Measurements from ENCODE around the gene TSPAN3.

Gene TSPAN3

DNA sequence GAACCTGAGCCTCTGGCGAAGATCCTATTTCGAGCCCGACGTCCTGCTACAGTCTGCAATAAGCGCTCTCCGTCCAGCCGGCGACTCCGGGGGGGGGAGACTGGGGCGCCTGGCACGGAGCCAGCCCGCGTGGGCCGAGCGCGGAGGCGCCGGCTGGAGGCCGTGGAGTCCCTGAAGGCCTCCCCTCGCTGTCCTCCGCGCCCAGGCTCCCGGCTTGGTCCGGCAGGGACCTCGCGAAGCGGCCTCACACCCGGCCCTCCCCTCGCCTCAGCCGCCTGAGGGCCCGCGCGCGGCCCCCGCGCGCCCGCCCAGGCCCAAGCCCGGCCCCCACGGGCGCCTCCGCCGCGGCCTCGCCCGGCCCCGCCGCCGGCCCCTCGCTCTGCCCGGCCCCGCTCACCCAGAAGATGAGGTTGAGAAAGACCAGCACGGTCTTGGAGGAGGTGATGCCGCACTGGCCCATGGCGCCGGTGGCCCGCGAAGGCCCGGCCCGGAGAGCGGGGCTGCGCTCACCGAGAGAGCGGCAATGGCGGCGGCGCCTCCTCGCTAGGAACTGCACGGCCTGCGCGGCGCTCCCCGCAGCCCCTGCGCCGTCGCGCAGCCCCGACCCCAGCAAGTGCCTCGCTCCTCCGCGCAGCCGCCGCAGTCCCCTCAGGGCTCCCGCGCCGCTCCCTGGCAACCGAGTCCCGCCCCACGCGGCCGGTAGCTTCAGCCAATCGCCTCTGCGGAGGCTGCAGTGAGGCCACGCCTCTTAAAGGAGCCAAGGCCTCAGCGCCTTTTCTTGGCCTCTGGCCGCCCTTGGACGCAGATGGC lies at the start of gene TSPAN3:
Gene TSPAN3 (minus strand): TSS at position 615 of the 810 bp plus-strand sequence. CDS start 155 bp downstream, at position 460.
- intact Hi-C loops (cut with DNase I): loop anchor here (10.0 kb wide), 1 partner anchor 126 kb away; no protein-coding TSS in a partner anchor
- DNase-seq: peak; percentile 87 to 98 (median 96)

DNA sequence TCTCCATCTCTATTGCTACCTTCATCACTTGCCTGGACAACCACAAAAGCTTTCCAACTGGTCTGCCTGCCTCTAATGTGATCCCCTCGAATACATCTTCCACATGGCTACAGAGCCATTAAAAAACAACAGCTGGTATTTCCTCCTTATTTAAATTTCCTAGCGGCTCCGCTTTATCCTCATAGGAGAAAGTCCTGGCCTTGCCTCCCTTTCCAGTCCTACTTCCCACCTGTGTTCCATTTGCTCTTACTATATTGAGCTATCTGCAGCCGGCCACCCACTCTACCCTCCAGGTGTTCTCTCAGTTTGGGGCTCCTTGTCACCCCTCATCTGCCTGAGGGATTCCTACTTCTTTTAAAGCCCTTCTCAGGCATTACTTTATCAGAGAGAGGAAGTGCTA lies 49.7 kb upstream of the TSPAN3 start:
- DNase-seq: peak in 3 of 42 donors; percentile 24 to 44 (median 28)

DNA sequence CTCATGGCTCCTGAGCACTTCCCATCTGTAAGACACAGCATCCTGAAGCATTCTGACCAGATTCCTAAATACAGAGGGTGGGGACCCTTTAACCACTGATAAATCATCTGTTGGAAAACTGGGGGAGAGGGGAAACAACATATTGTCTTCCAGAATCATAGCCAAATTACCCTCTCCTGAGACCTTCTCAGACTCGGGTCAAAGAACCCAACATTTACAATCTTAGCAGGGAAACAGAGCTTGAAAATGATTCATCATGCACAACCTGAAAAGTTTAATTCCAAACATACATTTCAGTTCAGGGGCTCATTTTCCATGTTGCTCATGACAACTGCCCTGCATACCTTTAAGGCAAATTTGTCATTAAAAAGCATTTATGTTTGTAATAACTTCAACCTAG lies 48.5 kb upstream of the TSPAN3 start:
- intact Hi-C loops (cut with DNase I): loop anchor here (5.0 to 10.0 kb wide), 2 partner anchors 423 to 505 kb away; no protein-coding TSS in a partner anchor
- no peak for DNase-seq

More for the DNA sequence above, 49.7 kb upstream of the TSPAN3 start:
- intact Hi-C loops (cut with DNase I): no loop called here

DNA sequence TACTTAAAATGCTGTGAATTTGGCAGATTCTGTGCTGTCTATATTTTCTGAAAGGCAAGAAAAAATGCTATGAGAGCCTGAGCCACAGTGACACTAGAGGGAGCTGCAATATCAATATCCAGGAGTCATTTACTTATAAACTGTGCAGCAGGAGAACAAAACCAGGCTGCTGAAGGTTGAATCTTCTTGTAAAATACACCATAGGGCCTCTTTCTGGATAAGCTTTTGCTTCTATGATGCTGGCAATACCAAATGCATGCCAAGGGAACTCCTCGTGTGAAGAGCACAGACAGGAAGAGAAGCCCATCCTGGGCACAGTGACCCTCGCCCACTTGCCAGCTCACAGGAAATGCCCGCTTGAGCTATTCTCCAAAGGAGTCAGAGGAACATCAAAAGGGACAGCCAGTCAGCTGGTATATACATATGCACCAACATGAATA lies 48.0 kb upstream of the TSPAN3 start:
- DNase-seq: peak in 29 of 42 donors; percentile 18 to 82 (median 57)
- intact Hi-C loops (cut with DNase I): loop anchor here (5.0 to 10.0 kb wide), 2 partner anchors 423 to 506 kb away; no protein-coding TSS in a partner anchor

DNA sequence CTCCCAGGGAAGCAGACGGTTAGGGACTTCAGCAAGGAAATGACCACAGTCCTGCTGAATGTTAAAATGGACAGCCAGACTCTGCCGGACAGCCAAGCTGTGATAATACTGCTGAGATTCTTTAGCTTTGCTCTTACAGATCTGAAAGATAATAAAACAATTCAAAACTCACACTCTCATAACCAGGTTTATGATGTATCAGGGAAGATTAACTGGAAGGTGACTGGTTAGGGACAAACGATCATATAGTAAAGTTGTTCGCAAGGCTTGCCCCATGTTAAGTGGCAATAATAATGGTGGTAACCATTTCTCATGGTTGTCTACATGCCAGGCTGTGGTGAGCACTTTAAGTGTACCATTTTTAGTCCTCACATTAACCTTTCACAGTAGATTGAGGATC lies 44.3 kb upstream of the TSPAN3 start:
- no peak for DNase-seq
- intact Hi-C loops (cut with DNase I): loop anchor here (5.0 to 10.0 kb wide), 2 partner anchors 427 to 510 kb away; no protein-coding TSS in a partner anchor

DNA sequence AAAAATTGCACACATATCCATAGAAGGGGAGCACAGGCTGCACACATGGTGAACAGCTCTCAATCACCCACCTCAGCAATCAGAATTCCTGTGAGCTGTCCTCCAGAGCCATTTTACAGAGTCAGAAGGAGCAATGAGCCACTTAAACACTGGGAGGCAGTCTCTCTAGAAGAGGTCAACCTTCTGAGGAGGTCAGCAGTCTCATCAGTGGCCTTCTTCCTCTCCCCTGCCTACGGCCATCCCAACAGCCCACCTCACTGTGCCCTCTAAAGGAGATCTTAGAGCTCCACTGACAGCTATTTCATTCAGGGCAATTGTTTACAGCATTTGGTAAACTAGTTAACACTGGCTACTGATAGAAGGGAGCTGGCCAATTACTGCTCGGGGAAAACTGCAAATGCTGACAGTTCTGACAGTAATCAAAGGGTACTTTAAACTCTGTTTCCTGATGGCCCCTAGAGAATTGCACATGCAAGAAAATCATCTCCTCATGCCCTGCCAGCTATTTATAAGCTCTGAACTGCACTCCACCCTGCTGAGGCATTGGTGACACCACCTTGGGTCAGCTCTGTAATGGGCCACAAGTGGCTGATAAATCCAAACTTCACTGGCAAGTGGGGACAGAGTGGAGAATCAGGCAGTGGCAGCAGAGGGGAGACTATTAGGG lies 42.1 kb upstream of the TSPAN3 start:
- no peak for DNase-seq
- intact Hi-C loops (cut with DNase I): loop anchor here (10.0 kb wide), 1 partner anchor 512 kb away; no protein-coding TSS in a partner anchor

DNA sequence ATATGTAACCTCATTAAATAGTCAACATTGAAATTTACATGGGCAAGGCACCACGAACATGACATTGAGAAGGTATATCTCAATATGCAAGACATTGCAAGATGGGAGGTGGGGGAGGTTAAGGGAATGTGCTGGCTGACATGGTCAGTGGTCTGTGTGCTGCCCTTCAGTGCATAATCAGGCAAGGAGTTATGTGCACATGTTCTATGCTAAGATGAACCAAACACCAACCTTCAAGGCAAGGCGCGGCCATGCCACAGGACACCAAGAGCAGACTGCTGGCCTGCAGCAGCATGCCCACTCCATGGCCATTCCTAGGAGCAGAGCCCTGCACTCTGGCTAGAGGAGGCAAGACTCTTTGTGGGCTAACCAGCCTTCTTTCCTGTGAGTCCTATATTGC lies 40.9 kb upstream of the TSPAN3 start:
- DNase-seq: no peak
- intact Hi-C loops (cut with DNase I): loop anchor here (10.0 kb wide), 1 partner anchor 513 kb away; no protein-coding TSS in a partner anchor

DNA sequence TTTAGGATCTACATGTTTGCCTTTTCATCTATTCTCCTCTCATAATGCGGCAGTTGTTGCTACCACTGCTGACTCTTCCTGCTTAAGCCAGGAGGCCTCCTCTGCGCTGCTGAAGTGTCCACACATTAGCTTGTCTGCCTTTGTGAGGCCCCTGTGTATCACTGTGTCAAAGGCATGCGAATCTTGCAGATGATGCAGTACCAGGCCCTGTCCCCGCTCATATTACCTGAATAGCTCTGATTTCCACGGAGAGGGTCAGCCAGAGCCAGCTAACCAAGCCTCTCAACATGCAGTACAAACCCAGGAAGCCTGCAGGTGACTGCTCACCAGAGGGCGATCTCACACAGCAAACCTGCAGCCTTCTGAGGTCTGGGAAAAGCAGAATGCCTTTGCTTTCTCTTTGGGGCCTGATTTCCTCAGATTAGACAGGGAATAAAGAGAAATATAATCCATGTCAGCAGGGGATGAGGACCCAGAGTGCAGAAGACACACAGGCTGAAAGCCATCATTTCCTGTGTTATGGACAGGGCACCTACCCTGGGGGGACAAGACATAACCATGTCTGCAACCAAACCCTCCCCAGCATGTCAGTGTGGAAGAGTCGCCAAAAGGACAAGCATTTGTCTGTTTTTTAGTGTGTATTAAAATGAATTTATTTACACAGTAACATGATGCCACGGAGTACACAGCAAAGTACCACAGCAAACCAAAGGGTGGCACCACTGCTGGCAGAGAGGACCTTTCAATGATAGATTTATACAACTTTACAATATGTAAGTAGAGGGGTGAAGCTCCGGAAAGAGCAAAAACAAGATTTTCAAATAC lies 36.8 kb upstream of the TSPAN3 start:
- intact Hi-C loops (cut with DNase I): no loop called here
- peak; percentile 34 to 86 (median 68) for DNase-seq

DNA sequence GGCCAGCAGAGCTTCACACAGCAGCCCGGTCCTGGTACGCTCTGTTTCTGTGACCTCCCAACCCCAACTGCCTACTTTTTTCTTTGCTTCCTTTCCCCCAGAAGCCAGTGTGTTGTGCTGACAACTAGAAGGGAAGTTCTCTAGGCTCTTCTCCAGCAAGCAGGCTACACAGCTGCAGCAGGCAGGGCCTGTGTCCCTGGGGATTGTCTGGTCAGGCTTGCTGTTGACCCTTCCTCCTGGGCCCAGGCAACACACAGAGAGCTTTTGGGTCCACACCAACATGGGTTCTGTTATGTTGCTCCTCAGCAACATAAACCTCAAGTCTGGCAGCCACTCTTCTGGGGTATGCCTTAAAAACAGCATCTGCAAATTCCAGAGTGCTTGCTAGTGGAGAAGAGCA lies 36.2 kb upstream of the TSPAN3 start:
- intact Hi-C loops (cut with DNase I): no loop called here
- peak in 3 of 42 donors; percentile 16 to 50 (median 38) for DNase-seq

DNA sequence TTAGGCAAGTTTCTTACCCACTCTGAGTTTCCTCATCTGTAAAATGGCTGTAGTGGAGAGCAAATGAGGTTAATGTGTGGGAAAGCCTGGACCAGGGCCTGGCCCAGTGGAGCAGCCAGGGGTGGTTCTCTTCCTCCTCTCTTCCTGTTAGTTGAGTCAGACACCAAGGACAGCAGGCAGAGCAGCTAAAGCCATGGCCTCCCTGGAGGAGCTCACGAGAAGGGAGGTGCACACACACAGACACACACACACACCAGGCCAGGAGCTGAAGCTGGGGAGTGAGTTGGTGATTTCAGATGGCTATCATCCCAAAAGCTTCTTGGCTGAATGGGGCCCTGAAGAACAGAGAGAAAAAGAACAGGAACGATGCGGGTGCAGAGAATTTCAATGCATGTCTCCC lies 33.2 kb upstream of the TSPAN3 start:
- intact Hi-C loops (cut with DNase I): no loop called here
- no peak for DNase-seq

DNA sequence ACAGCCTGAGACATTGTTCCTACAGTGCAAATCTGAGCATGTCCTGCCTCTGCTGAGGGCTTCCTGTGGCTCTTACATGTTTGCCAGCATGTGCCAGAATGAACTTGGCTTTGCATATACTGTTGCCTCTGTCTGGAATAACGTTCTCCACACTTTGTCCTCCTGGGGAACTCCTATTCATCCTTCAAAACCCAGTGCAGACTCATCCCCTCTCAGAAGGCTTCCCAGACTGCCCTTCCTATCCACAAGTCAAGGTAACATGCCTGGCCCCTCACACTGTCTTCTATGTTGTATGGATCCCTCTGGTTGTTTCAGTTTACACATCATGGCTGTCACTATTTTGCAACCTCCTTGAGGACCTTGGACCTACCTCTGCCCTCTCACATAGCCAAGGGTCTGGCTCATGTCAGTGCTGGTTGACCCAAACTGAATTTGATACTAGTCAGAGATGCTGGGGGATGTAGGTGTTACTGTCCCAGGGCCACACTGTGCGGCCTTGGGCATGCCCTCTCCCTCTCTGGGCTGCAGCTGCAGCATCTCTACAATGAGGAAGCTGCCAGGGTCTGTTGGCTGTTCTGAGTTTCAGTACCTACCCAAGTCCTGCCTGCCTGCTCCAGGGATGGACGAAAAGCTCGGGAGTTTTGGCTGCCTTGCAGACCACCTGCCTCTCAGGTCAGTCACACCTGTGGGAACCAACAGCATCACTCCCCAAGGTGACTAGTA lies 29.0 kb upstream of the TSPAN3 start:
- DNase-seq: peak in 1 of 42 donors; percentile 32
- intact Hi-C loops (cut with DNase I): no loop called here

DNA sequence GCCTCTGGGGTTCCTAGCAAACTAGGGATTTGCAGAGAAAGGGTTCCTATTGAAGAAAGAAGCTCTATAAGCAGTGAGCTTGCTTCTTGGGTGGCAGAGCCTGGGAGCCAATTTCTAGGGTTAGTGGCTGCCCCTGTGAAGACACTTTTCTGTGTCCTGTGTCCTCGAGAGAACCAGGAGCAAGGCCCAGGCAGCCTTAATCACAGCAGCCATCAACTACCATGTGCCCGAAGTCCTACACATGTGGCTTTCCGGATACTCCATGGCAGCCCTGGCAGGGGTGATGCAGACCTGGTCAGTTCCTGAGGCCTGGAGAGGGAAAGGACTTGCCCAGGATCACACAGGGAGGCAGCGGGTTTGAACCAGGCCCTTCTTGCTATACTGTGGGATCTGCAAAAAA lies 27.7 kb upstream of the TSPAN3 start:
- no peak for DNase-seq
- intact Hi-C loops (cut with DNase I): no loop called here

DNA sequence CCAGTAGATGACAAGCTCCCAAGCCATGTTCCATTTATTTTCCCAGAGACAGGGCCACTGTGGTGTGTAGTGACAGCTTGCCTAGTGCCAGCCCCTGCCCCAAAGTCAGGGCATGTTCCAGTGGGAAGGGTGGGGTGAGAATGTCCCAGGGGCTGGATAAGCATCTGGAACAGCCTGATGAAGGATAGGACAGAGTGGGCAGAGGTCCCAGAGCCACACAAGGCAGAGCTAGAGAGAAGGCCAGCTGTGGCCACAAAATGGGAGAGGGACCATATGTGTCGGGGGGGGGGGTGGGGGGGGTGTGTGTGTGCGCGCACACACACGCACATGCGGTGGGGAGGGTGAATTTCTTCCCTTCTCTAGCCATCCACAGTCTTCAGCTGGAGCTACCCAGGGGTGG lies 27.0 kb upstream of the TSPAN3 start:
- peak in 1 of 42 donors; percentile 8 for DNase-seq
- intact Hi-C loops (cut with DNase I): no loop called here

DNA sequence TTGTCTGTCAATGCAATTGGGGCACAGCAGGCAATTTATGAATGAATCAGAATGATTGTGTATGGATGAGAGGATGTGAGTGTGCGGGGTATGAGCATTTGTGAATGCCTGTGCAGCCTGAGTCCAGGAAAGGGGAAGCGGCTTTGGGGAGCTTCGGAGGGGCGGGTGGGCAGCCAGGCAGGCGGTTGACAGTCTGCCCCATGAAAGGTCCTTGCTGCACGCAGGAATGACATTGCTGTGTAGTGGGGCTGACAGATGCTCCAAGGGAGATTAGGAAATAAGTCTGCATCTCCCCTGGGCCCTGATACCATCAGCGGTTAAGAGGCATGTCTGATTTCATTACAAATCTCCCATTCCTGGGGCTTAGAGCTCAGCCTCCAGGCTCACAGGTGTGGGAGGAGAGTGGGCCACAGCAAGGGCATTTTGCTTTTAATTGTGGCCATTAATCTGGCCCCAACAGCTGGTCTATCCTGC lies 26.4 kb upstream of the TSPAN3 start:
- intact Hi-C loops (cut with DNase I): no loop called here
- peak in 1 of 42 donors; percentile 26 for DNase-seq

DNA sequence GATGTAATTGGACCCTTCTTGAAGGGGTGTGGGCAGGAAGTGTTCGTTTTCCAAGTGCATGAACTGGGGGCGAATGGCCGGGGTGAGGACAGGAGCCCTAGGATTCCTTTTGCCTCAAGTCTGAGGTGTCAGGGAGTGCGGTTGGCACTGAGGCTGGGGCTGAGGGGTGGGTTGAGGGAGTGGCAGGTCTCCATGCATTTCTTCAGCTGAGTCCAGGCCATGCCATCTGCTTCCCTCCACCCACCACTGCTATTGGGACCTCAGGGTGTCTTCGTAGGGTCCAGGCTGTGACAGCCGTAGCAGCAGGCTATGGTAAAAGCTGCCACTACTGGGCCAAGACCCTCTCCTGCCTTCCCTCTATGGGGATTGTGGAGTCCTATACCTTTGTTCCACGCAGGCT lies 25.6 kb upstream of the TSPAN3 start:
- intact Hi-C loops (cut with DNase I): no loop called here
- DNase-seq: no peak

DNA sequence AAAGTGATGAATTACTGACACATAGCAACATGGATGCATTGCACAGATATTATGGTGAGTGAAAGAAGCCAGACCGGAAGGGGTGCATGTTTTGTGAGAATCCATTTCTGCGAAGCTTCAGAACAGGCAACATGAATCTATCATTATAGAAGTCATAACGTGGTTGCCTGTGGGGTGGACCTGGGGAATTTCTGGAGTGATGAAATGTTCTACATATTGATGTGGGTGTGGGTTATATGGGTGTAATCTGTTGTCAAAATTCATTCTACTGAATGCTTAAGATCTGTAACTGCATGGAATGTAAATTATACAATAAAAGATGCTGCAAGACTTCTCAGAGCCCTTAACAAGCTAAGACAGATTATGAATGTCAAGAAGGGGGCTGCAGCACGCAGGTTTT lies 25.2 kb upstream of the TSPAN3 start:
- intact Hi-C loops (cut with DNase I): no loop called here
- peak in 1 of 42 donors; percentile 28 for DNase-seq

DNA sequence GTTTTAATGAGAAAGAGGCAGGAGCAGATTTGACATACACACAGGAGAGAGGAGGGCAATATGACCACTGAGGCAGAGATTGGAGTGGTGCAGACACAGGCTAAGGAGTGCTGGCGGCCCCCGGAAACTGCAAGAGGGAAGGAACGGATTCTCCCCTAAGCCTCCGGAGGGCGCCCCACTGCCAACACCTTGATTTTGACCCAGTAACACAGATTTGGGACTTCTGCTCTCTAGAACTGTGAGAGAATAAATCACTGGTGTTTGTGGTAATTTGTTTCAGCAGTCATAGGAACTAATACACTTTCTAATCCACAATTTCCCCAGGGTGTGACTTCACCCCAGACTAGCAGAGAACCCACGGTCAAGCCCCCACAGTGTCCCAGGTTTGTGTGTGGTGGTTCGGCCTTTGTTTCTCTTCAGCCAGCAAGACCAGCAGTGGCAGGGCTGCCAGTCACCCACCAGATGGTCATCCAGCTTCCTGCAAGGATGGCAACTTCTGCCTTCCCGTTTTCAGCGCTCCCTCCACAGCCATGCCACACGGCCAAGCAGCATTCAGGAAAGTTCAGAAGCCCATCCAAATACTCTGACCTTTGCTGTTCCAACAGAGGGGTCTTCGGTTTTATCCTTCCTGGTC lies 23.6 kb upstream of the TSPAN3 start:
- intact Hi-C loops (cut with DNase I): no loop called here
- DNase-seq: peak in 1 of 42 donors; percentile 30

DNA sequence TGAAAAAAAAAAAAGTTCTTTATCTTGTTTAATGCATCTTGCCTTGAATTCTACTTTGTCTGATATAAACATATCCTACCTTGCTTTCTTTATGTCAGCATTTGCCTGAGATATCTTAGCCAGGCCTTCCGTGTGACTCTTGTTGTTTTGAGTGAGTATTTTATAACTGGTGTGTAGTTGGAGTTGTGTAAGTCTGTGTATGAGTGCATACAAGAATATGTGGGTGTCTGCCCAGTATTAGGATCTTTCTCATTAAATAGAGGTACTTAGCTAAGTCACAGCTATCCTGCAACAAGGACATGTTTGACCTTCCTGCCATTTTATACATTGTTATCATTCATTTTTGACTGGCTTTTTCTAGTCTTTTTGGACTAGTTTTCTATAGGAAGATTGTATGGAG lies 22.5 kb upstream of the TSPAN3 start:
- intact Hi-C loops (cut with DNase I): no loop called here
- DNase-seq: no peak

Measured in head of caudate nucleus (tissue), 42 donors.